ENCODE measurements around the gene RASA1. TPM values are rescaled to one million over a fixed set of nuclear protein-coding genes. Genes with fewer than 3 reads are reported as not detected.

Gene RASA1
- total RNA-seq, 1 experiment from 2014 or later, result 29.6 TPM

GRCh38 chr5:87405472-87406155, 137.9 kb downstream of the RASA1 start:
- Histone ChIP-seq H3K4me1 (ENCODE audit: insufficient read depth, low read length) (no peaks in the 10 kb centered on the region), H3K4me2 (ENCODE audit: insufficient read depth, insufficient read length, low read length) (no peak overlapping the region), H3K56ac (ENCODE audit: insufficient read length, low read depth, low read length) (no peak overlapping the region), H2BK15ac (ENCODE audit: low read depth, low read length) (no peak overlapping the region), H4K20me1 (ENCODE audit: control insufficient read depth, insufficient read depth, insufficient read length) (no peaks in the 10 kb centered on the region), H3K27me3 (ENCODE audit: insufficient read depth, low read length) (no peaks in the 10 kb centered on the region), H4K5ac (ENCODE audit: insufficient read length, low read depth, low read length) (no peak overlapping the region), H3T11ph (ENCODE audit: low read length) (no peak overlapping the region), H2AK5ac (ENCODE audit: insufficient read length, low read length) (no peak overlapping the region), H3K27ac (ENCODE audit: insufficient read length, low read depth, low read length) (no peak overlapping the region), H3K23ac (ENCODE audit: insufficient read length, low read depth, low read length) (no peak overlapping the region), H2BK120ac (ENCODE audit: low read depth, low read length, poor library complexity, severe bottlenecking) (no peak overlapping the region), H2BK20ac (ENCODE audit: low read depth, low read length, poor library complexity, severe bottlenecking) (no peak overlapping the region), H3K14ac (ENCODE audit: insufficient read depth, low read length) (no peak overlapping the region), H3K79me1 (ENCODE audit: insufficient read depth, low read depth, low read length, poor library complexity, severe bottlenecking) (no peaks in the 10 kb centered on the region), H4K8ac (replicated peaks; ENCODE audit: insufficient read length, low read depth, low read length) (no peak overlapping the region), H3K9me3 (ENCODE audit: control insufficient read depth, low read depth, low read length) (no peaks in the 10 kb centered on the region), H3K4ac (ENCODE audit: low read depth, low read length) (no peak overlapping the region), H2BK5ac (ENCODE audit: insufficient read length, low read length) (no peak overlapping the region), H2AFZ (ENCODE audit: low read length) (no peak overlapping the region), H3K9ac (ENCODE audit: extremely low read depth, insufficient read length, low read length) (no peak overlapping the region), H3K18ac (ENCODE audit: insufficient read length, low read depth, low read length) (no peak overlapping the region), H3K79me2 (ENCODE audit: insufficient read depth, low read length) (no peaks in the 10 kb centered on the region), H2BK12ac (ENCODE audit: insufficient read length, low read depth, low read length) (no peak overlapping the region), H3K23me2 (ENCODE audit: insufficient read length, low read depth, low read length, poor library complexity, severe bottlenecking) (no peaks in the 10 kb centered on the region), H4K91ac (ENCODE audit: insufficient read length, low read depth, low read length) (no peak overlapping the region)
- Mint-ChIP-seq H3K4me3 (no peak overlapping the region), H3K4me1 (no peaks in the 10 kb centered on the region), H3K27ac (peak overlapping the region in 1 of 3 experiments; percentile 8; a peak in 1 of 7 replicates), H3K27me3 (ENCODE audit: low read depth) (no peaks in the 10 kb centered on the region), H3K9me3 (peaks cover 4 to 5% of the 10 kb centered on the region in 2 experiments; a peak in 3 of 5 replicates), H3K36me3 (ENCODE audit: insufficient read depth in 1 of 3, low read depth in 3 of 3) (peaks cover 55 to 90% (median 80%) of the 10 kb centered on the region in 3 experiments)
- WGBS (ENCODE audit: extremely low coverage, insufficient read length, low lambda C conversion rate), result no CpG with 5 or more reads among the region's 2 CpGs
- no peak for DNase-seq
- TF ChIP-seq, protein P1, sequence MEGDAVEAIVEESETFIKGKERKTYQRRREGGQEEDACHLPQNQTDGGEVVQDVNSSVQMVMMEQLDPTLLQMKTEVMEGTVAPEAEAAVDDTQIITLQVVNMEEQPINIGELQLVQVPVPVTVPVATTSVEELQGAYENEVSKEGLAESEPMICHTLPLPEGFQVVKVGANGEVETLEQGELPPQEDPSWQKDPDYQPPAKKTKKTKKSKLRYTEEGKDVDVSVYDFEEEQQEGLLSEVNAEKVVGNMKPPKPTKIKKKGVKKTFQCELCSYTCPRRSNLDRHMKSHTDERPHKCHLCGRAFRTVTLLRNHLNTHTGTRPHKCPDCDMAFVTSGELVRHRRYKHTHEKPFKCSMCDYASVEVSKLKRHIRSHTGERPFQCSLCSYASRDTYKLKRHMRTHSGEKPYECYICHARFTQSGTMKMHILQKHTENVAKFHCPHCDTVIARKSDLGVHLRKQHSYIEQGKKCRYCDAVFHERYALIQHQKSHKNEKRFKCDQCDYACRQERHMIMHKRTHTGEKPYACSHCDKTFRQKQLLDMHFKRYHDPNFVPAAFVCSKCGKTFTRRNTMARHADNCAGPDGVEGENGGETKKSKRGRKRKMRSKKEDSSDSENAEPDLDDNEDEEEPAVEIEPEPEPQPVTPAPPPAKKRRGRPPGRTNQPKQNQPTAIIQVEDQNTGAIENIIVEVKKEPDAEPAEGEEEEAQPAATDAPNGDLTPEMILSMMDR (conservative IDR thresholded peaks at IDR 0.05), result no peak

All from H9 (cell line).